ENCODE measurements around the gene FAM163A.

GRCh38 chr1:179707406-179707805 lies 35.7 kb upstream of the FAM163A start:
- TF ChIP-seq CTCF (IDR thresholded peaks at IDR 0.05) (no peak), POLR2A (IDR thresholded peaks at IDR 0.05; ENCODE audit: low read depth) (no peak), POLR2AphosphoS5 (IDR thresholded peaks at IDR 0.05) (no peak)
